Embryonic facial prominence (tissue), 1 donor: ENCODE data around the gene GOLPH3L.
"Not testable (repeated sequence)": the region's sequence is repeated elsewhere in the genome, so short reads cannot be mapped to it uniquely, and the experiment has no call there.

Experiments
- DNase-seq: peaks from one replicate; pipeline ENCODE4 v3.0.0-alpha.2; 2016; ENCODE audit errors: extremely low spot score

The GOLPH3L gene

GRCh38 chr1:150615346-150616201, 81.4 kb downstream of the GOLPH3L start:
- DNase-seq = no peak

- DNase-seq = no peak
Measured at GRCh38 chr1:150613061-150613920, 83.7 kb downstream of the GOLPH3L start.

GRCh38 chr1:150612014-150612345, 85.0 kb downstream of the GOLPH3L start:
- no peak for DNase-seq

- no peak for DNase-seq
Measured at GRCh38 chr1:150610576-150610975, 86.4 kb downstream of the GOLPH3L start.

- DNase-seq = no peak
Measured at GRCh38 chr1:150609732-150610131, 87.2 kb downstream of the GOLPH3L start.

GRCh38 chr1:150606463-150607142, 90.4 kb downstream of the GOLPH3L start:
- no peak for DNase-seq

- DNase-seq = not testable (repeated sequence)
Measured at GRCh38 chr1:150605451-150605731, 91.6 kb downstream of the GOLPH3L start.

- DNase-seq = no peak
Measured at GRCh38 chr1:150604226-150604588, 92.7 kb downstream of the GOLPH3L start.

GRCh38 chr1:150603711-150604110, 93.2 kb downstream of the GOLPH3L start:
- no peak for DNase-seq

GRCh38 chr1:150602372-150602771, 94.6 kb downstream of the GOLPH3L start:
- not testable (repeated sequence) for DNase-seq

- no peak for DNase-seq
Measured at GRCh38 chr1:150601540-150601939, 95.4 kb downstream of the GOLPH3L start.

- not testable (repeated sequence) for DNase-seq
Measured at GRCh38 chr1:150598346-150598745, 98.6 kb downstream of the GOLPH3L start.

GRCh38 chr1:150596976-150597375, 100.0 kb downstream of the GOLPH3L start:
- no peak for DNase-seq
